ENCODE results near the gene THRAP3.

THRAP3 gene

GRCh38 chr1:36342426-36343185, 118.4 kb downstream of the THRAP3 start:
- H3K36me3 ChIP-seq (ENCODE audit: insufficient read depth, low read length) = peaks cover 27% of the 10 kb centered on the region; the same call in 1 of the 2 replicates
- DNase-seq (ENCODE audit: low read depth, low spot score) = no peak
- TF ChIP-seq EZH2 (IDR thresholded peaks at IDR 0.05) = no peak
- TF ChIP-seq POLR2AphosphoS5 (IDR thresholded peaks at IDR 0.05; ENCODE audit: borderline replicate concordance, low read depth, low read length) = no peak
- no peak for TF ChIP-seq FOXP2 (optimal IDR thresholded peaks at IDR 0.05; ENCODE audit: control extremely low read depth, extremely low read length, insufficient read depth)
- H3K4me3 ChIP-seq = no peak overlapping the region
- H3K9me3 ChIP-seq (ENCODE audit: low read depth, low read length) = no peaks in the 10 kb centered on the region
- no peak overlapping the region for H3K9ac ChIP-seq (ENCODE audit: insufficient read length)
- H3K27ac ChIP-seq = no peak overlapping the region

GRCh38 chr1:36343651-36344394, 119.6 kb downstream of the THRAP3 start:
- TF ChIP-seq EZH2 (IDR thresholded peaks at IDR 0.05) (no peak), POLR2AphosphoS5 (IDR thresholded peaks at IDR 0.05; ENCODE audit: borderline replicate concordance, low read depth, low read length) (no peak), FOXP2 (optimal IDR thresholded peaks at IDR 0.05; ENCODE audit: control extremely low read depth, extremely low read length, insufficient read depth) (no peak)
- Histone ChIP-seq H3K27ac (no peak overlapping the region), H3K9me3 (ENCODE audit: low read depth, low read length) (no peaks in the 10 kb centered on the region), H3K4me3 (no peak overlapping the region), H3K9ac (ENCODE audit: insufficient read length) (no peak overlapping the region), H3K36me3 (ENCODE audit: insufficient read depth, low read length) (peaks cover 39% of the 10 kb centered on the region; the same call in 1 of the 2 replicates)
- DNase-seq (ENCODE audit: low read depth, low spot score) = no peak

GRCh38 chr1:36344395-36344680, 120.1 kb downstream of the THRAP3 start:
- H3K9me3 ChIP-seq (ENCODE audit: low read depth, low read length) = no peaks in the 10 kb centered on the region
- TF ChIP-seq FOXP2 (optimal IDR thresholded peaks at IDR 0.05; ENCODE audit: control extremely low read depth, extremely low read length, insufficient read depth) = no peak
- no peak for TF ChIP-seq POLR2AphosphoS5 (IDR thresholded peaks at IDR 0.05; ENCODE audit: borderline replicate concordance, low read depth, low read length)
- TF ChIP-seq EZH2 (IDR thresholded peaks at IDR 0.05) = no peak
- DNase-seq (ENCODE audit: low read depth, low spot score) = no peak
- H3K9ac ChIP-seq (ENCODE audit: insufficient read length) = no peak overlapping the region
- peaks cover 44% of the 10 kb centered on the region; the same call in 1 of the 2 replicates for H3K36me3 ChIP-seq (ENCODE audit: insufficient read depth, low read length)
- no peak overlapping the region for H3K4me3 ChIP-seq
- no peak overlapping the region for H3K27ac ChIP-seq

GRCh38 chr1:36345353-36345752, 121.1 kb downstream of the THRAP3 start:
- H3K9ac ChIP-seq (ENCODE audit: insufficient read length) = no peak overlapping the region
- H3K36me3 ChIP-seq (ENCODE audit: insufficient read depth, low read length) = peaks cover 47% of the 10 kb centered on the region; the same call in 1 of the 2 replicates
- no peak for DNase-seq (ENCODE audit: low read depth, low spot score)
- H3K4me3 ChIP-seq = no peak overlapping the region
- TF ChIP-seq FOXP2 (optimal IDR thresholded peaks at IDR 0.05; ENCODE audit: control extremely low read depth, extremely low read length, insufficient read depth) (no peak), POLR2AphosphoS5 (IDR thresholded peaks at IDR 0.05; ENCODE audit: borderline replicate concordance, low read depth, low read length) (no peak), EZH2 (IDR thresholded peaks at IDR 0.05) (no peak)
- no peak overlapping the region for H3K27ac ChIP-seq
- H3K9me3 ChIP-seq (ENCODE audit: low read depth, low read length) = no peaks in the 10 kb centered on the region

- peaks cover 52% of the 10 kb centered on the region; the same call in 1 of the 2 replicates for H3K36me3 ChIP-seq (ENCODE audit: insufficient read depth, low read length)
- H3K4me3 ChIP-seq = no peak overlapping the region
- no peak overlapping the region for H3K27ac ChIP-seq
- no peak for DNase-seq (ENCODE audit: low read depth, low spot score)
- no peak overlapping the region for H3K9ac ChIP-seq (ENCODE audit: insufficient read length)
- no peak for TF ChIP-seq FOXP2 (optimal IDR thresholded peaks at IDR 0.05; ENCODE audit: control extremely low read depth, extremely low read length, insufficient read depth)
- TF ChIP-seq EZH2 (IDR thresholded peaks at IDR 0.05) = no peak
- TF ChIP-seq POLR2AphosphoS5 (IDR thresholded peaks at IDR 0.05; ENCODE audit: borderline replicate concordance, low read depth, low read length) = no peak
- H3K9me3 ChIP-seq (ENCODE audit: low read depth, low read length) = no peaks in the 10 kb centered on the region
Observed at GRCh38 chr1:36346741-36347370, 122.6 kb downstream of the THRAP3 start.

GRCh38 chr1:36349241-36349671, 125.0 kb downstream of the THRAP3 start:
- DNase-seq (ENCODE audit: low read depth, low spot score) = no peak
- H3K9ac ChIP-seq (ENCODE audit: insufficient read length) = no peak overlapping the region

GRCh38 chr1:36349839-36350238, 125.6 kb downstream of the THRAP3 start:
- Histone ChIP-seq H3K27ac (no peak overlapping the region), H3K4me3 (no peak overlapping the region), H3K9ac (ENCODE audit: insufficient read length) (no peak overlapping the region), H3K9me3 (ENCODE audit: low read depth, low read length) (no peaks in the 10 kb centered on the region), H3K36me3 (ENCODE audit: insufficient read depth, low read length) (peaks cover 61% of the 10 kb centered on the region; the same call in 1 of the 2 replicates)
- no peak for DNase-seq (ENCODE audit: low read depth, low spot score)
- TF ChIP-seq FOXP2 (optimal IDR thresholded peaks at IDR 0.05; ENCODE audit: control extremely low read depth, extremely low read length, insufficient read depth) = no peak
- no peak for TF ChIP-seq POLR2AphosphoS5 (IDR thresholded peaks at IDR 0.05; ENCODE audit: borderline replicate concordance, low read depth, low read length)
- TF ChIP-seq EZH2 (IDR thresholded peaks at IDR 0.05) = no peak

More at GRCh38 chr1:36349241-36349671, 125.0 kb downstream of the THRAP3 start:
- Histone ChIP-seq H3K27ac (no peak overlapping the region), H3K9me3 (ENCODE audit: low read depth, low read length) (no peaks in the 10 kb centered on the region), H3K4me3 (no peak overlapping the region), H3K36me3 (ENCODE audit: insufficient read depth, low read length) (peaks cover 58% of the 10 kb centered on the region; the same call in 1 of the 2 replicates)
- TF ChIP-seq FOXP2 (optimal IDR thresholded peaks at IDR 0.05; ENCODE audit: control extremely low read depth, extremely low read length, insufficient read depth) (no peak), EZH2 (IDR thresholded peaks at IDR 0.05) (no peak), POLR2AphosphoS5 (IDR thresholded peaks at IDR 0.05; ENCODE audit: borderline replicate concordance, low read depth, low read length) (no peak)
